OCI-LY7 (cell line): ENCODE data around the gene UTP18.

ENCODE experiments used
- EZH2phosphoT487 ChIP-seq: fragments of 200-600 bp; sonication (generic); IDR thresholded peaks from 2 replicates; pipeline ENCODE4 v1.6.1; 2018; ENCODE audit warnings: low read depth, borderline replicate concordance, mild to moderate bottlenecking, mixed run types, antibody characterized with exemption, low read length, moderate library complexity, mixed read lengths
- TF ChIP-seq, protein P1 (sequence below): fragments of 200-600 bp; sonication (generic); conservative IDR thresholded peaks from 2 replicates; pipeline ENCODE4 v1.5.1; 2014; ENCODE audit warnings: mild to moderate bottlenecking, antibody characterized with exemption, low read length, moderate library complexity, mixed read lengths

DNA sequence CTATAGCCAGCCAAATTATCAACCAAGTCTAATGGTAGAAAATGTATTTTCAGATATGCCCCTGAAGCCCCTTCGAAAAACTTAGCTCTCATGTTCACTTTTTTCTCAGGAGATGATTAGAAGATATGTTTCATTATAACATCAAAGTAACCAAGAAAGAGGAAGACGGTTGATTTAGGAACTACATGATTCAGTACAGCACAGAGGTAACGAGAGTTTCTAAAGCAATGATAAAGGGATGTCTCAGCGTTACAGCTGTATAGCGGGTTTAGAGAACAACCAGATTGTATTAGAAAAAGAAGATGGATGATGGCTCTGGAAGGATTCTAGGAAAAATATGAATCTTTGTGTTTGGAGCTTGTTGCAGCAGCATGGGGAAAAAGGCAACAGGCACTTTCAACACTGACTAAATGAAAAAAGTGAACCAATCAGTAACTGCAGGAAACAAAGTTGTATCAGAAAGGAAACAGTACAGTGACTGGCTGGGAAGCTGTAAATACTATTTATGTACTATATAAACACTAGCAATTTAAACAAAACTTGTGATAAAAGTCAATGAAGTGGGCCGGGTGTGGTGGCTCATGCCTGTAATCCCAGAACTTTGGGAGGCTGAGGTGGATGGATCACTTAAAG, 22.0 kb upstream of the UTP18 start:
- no peak for TF ChIP-seq EZH2phosphoT487
- TF ChIP-seq, protein P1, sequence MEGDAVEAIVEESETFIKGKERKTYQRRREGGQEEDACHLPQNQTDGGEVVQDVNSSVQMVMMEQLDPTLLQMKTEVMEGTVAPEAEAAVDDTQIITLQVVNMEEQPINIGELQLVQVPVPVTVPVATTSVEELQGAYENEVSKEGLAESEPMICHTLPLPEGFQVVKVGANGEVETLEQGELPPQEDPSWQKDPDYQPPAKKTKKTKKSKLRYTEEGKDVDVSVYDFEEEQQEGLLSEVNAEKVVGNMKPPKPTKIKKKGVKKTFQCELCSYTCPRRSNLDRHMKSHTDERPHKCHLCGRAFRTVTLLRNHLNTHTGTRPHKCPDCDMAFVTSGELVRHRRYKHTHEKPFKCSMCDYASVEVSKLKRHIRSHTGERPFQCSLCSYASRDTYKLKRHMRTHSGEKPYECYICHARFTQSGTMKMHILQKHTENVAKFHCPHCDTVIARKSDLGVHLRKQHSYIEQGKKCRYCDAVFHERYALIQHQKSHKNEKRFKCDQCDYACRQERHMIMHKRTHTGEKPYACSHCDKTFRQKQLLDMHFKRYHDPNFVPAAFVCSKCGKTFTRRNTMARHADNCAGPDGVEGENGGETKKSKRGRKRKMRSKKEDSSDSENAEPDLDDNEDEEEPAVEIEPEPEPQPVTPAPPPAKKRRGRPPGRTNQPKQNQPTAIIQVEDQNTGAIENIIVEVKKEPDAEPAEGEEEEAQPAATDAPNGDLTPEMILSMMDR, result no peak
